ENCODE data around the gene STKLD1.
"Not testable (repeated sequence)": the region's sequence is repeated elsewhere in the genome, so short reads cannot be mapped to it uniquely, and the experiment has no call there.

STKLD1 gene

DNA sequence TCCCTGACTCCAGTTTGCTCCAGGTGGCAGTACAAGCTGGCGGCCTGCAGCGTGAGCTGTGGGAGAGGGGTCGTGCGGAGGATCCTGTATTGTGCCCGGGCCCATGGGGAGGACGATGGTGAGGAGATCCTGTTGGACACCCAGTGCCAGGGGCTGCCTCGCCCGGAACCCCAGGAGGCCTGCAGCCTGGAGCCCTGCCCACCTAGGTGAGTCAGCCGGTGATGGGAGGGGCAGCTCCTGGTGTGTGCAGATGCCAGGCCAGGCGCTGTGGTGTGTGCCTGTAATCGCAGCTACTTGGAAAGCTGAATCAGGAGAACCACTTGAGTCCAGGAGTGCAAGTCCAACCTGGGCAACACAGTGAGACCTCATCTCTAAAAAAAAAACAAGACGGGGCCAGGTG, 73.6 kb downstream of the STKLD1 start:
- DNase-seq = no peak

DNA sequence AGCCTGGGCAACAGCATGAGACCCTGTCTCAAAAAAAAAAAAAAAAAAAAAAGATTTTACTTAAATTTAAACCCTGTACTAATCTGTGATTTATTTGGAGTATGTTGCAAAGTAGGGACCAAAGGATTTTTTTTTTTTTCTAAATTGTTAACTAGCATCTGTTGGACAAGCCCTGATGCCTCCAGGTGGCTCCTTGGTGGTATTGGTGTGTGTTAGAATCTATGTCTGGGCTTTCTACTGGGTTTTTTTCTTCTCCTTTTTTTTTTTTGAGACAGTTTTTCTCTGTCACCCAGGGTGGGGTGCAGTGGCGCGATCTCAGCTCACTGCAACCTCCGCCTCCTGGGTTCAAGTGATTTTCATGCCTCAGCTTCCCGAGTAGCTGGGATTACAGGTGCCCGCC, 75.7 kb downstream of the STKLD1 start:
- not testable (repeated sequence) for DNase-seq

DNA sequence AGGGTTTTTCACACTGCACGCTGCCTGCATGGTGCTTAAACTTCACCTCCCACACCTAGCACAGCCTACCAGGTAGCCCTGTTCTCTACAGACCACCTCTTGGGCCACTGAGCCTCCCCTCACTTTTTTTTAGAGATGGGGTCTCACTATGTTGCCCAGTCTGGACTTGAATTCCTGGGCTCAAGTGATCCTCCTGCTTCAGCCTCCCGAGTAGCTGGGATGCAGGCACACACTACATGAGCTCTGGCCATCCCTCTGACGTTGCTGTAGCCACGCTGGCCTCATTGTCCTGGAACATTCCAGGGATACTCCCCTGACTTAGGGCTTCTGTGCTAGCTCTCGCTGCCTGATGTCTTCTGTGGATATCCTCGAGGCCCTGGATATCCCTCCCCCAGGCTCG, 76.4 kb downstream of the STKLD1 start:
- no peak for DNase-seq

DNA sequence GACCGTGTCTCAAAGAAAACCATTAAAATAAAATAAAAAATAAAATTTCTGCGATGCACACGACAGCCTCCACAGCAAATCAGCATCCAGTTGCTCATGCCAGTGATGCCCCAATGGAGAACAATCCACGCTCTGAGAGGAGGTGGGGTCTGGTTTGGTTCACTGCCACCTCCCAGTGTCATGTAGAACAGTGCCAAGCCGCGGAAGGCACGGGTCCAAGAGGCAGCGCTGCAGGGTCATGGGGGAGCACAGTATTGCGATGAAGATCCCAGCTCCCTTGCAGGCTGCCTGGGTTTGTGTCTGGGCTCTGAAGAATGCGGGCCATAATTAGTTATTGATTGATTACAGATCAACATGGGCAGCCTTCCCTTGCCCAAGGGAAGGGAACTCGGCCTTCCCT, 77.5 kb downstream of the STKLD1 start:
- no peak for DNase-seq

DNA sequence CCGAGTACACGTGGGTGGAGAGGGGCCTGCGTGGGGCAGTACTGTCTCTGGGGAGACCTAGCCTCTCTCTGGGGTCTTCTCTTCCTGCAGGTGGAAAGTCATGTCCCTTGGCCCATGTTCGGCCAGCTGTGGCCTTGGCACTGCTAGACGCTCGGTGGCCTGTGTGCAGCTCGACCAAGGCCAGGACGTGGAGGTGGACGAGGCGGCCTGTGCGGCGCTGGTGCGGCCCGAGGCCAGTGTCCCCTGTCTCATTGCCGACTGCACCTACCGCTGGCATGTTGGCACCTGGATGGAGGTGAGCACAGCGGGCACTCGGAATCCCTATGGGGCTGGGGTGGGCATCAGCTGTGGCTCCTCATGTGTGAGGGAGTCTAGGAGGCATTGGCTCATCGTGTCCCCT, 78.2 kb downstream of the STKLD1 start:
- no peak for DNase-seq

DNA sequence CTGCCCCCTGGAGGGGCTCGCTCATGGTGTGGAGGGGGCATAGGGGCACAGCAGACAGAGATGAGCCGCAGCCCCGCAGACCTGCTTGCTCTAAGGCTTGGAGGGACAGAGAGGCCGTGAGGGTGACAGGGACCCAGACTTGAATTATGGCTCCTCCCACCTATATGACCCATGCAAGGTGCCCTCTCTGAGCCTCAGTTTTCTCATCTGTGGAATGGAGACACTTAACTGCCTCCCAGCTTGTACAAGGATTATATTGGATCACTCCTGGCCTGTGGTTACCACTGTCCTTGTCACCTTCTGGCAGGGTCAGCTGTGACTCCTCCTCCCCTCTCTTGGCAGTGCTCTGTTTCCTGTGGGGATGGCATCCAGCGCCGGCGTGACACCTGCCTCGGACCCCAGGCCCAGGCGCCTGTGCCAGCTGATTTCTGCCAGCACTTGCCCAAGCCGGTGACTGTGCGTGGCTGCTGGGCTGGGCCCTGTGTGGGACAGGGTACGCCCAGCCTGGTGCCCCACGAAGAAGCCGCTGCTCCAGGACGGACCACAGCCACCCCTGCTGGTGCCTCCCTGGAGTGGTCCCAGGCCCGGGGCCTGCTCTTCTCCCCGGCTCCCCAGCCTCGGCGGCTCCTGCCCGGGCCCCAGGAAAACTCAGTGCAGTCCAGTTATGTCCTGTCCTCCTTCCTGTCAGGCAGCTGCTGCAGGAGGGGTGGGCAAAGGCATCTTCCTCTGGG, 78.9 kb downstream of the STKLD1 start:
- no peak for DNase-seq
